H1 (cell line): Measurements from ENCODE around the gene LEKR1. TPM values are rescaled to one million over a fixed set of nuclear protein-coding genes. Genes with fewer than 3 reads are reported as not detected.
A peak's percentile ranks its signal among the peaks of the same experiment; 100 is the strongest.

Experiments
- CTCF ChIA-PET: fragments of 300-600 bp; sonication (Branson Sonifier 250); formaldehyde crosslinking; loops from one replicate; lab custom pipeline; 2021; ENCODE audit not compliant: partially characterized antibody; lab: Charles Lee
- POLR2A ChIA-PET: fragments of 300-600 bp; sonication (Branson Sonifier 250); formaldehyde crosslinking; loops from one replicate; lab custom pipeline; 2021; ENCODE audit warnings: inconsistent platforms; ENCODE audit not compliant: partially characterized antibody; lab: Charles Lee
- DNase-seq, 2 experiments: peaks; one replicate each; pipeline versions ENCODE4 v3.0.0 to v3.0.0-alpha.2; 2010 to 2022; ENCODE audit warnings: low spot score in 2 of 2, low read depth in 1 of 2, mixed read lengths in 1 of 2
- FAIRE-seq: peaks from 2 replicates; lab custom pipeline; 2011; peaks lifted over from hg19 to GRCh38; lab: Jason Lieb, UNC
- H2AFZ ChIP-seq: 2 replicates; pipeline ENCODE4 v1.8.1; 2012; ENCODE audit warnings: low read length, inconsistent platforms
- H2AK5ac ChIP-seq: 2 replicates; pipeline ENCODE4 v1.6.1; 2013; ENCODE audit warnings: low read depth, low read length
- H2BK120ac ChIP-seq: replicated peaks from 2 replicates; pipeline ENCODE3; 2013; ENCODE audit warnings: low read depth, low read length, inconsistent platforms
- H2BK12ac ChIP-seq: 2 replicates; pipeline ENCODE4 v1.6.1; 2013; ENCODE audit warnings: low read depth, low read length
- H2BK15ac ChIP-seq: 2 replicates; pipeline ENCODE4 v1.6.1; 2013; ENCODE audit warnings: low read length
- H2BK20ac ChIP-seq: 2 replicates; pipeline ENCODE4 v1.6.1; 2013; ENCODE audit warnings: low read length
- H2BK5ac ChIP-seq: 2 replicates; pipeline ENCODE4 v1.6.1; 2013; ENCODE audit warnings: low read depth, low read length
- H3K14ac ChIP-seq: 2 replicates; pipeline ENCODE4 v1.6.1; 2013; ENCODE audit warnings: inconsistent platforms; ENCODE audit not compliant: insufficient read length
- H3K18ac ChIP-seq: 2 replicates; pipeline ENCODE4 v1.6.1; 2013; ENCODE audit warnings: low read length; ENCODE audit errors: extremely low read depth
- H3K23ac ChIP-seq: 2 replicates; pipeline ENCODE4 v1.6.1; 2013; ENCODE audit warnings: inconsistent platforms; ENCODE audit not compliant: insufficient read length
- H3K23me2 ChIP-seq: 2 replicates; pipeline ENCODE4 v1.6.1; 2013; ENCODE audit warnings: low read depth, low read length
- H3K27ac ChIP-seq: 2 replicates; pipeline ENCODE4 v1.6.1; 2011; ENCODE audit warnings: low read depth, low read length, inconsistent platforms
- H3K27me3 ChIP-seq, 4 experiments: replicated peaks in 1 of 4; 1 replicate in 1 of 4; 2 replicates in 3 of 4; pipeline versions ENCODE4 v1.6.1 to v1.8.1; 2011 to 2013; ENCODE audit warnings: low read length in 3 of 4, mild to moderate bottlenecking in 3 of 4, inconsistent platforms in 2 of 4, mixed read lengths in 2 of 4, moderate library complexity in 1 of 4; ENCODE audit not compliant: control insufficient read depth in 3 of 4, insufficient read depth in 3 of 4; ENCODE audit errors: extremely low read depth in 1 of 4
- H3K36me3 ChIP-seq, 4 experiments: 2 replicates each; pipeline versions ENCODE4 v1.6.1 to v1.8.1; 2011 to 2013; ENCODE audit warnings: mild to moderate bottlenecking in 4 of 4, low read length in 3 of 4, moderate library complexity in 2 of 4, control low read depth in 1 of 4, inconsistent platforms in 1 of 4; ENCODE audit not compliant: insufficient read depth in 4 of 4, control insufficient read depth in 2 of 4
- H3K4ac ChIP-seq: replicated peaks from 2 replicates; pipeline ENCODE3; 2013; ENCODE audit warnings: low read length, low read depth, mixed read lengths, inconsistent platforms; ENCODE audit not compliant: insufficient read length
- H3K4me1 ChIP-seq, 4 experiments: replicated peaks in 1 of 4; 1 replicate in 1 of 4; 2 replicates in 3 of 4; pipeline versions ENCODE4 v1.6.1 to v1.8.1; 2011 to 2013; ENCODE audit warnings: low read length in 3 of 4, inconsistent platforms in 2 of 4, mixed read lengths in 1 of 4; ENCODE audit not compliant: insufficient read depth in 4 of 4, control insufficient read depth in 3 of 4
- H3K4me2 ChIP-seq, 2 experiments: 2 replicates each; pipeline versions ENCODE4 v1.6.1 to v1.8.1; 2011 to 2013; ENCODE audit warnings: low read depth in 2 of 2, low read length in 2 of 2, control low read depth in 1 of 2, inconsistent platforms in 1 of 2, mild to moderate bottlenecking in 1 of 2; ENCODE audit not compliant: insufficient read depth in 1 of 2
- H3K4me3 ChIP-seq, 4 experiments: fragments of 200-600, 300-600 bp in 1 of 4; sonication (generic), shearing (Covaris generic), sonication (Bioruptor Twin) in 1 of 4; 2 replicates each; pipeline versions ENCODE4 v1.5.1 to v1.8.1; 2011 to 2016; ENCODE audit warnings: low read length in 4 of 4, low read depth in 3 of 4, control low read depth in 2 of 4, inconsistent platforms in 2 of 4, mild to moderate bottlenecking in 2 of 4, mixed read lengths in 1 of 4, moderate library complexity in 1 of 4; ENCODE audit not compliant: insufficient read depth in 2 of 4; ENCODE audit errors: extremely low read depth in 1 of 4
- H3K56ac ChIP-seq: replicated peaks from 2 replicates; pipeline ENCODE3; 2013; ENCODE audit warnings: low read depth, mild to moderate bottlenecking, mixed read lengths, low read length, inconsistent platforms; ENCODE audit not compliant: insufficient read length
- H3K79me1 ChIP-seq: 2 replicates; pipeline ENCODE4 v1.6.1; 2013; ENCODE audit warnings: low read depth, low read length, control low read depth
- H3K79me2 ChIP-seq, 2 experiments: 2 replicates each; pipeline versions ENCODE4 v1.6.1 to v1.8.1; 2012 to 2013; ENCODE audit warnings: low read length in 2 of 2, mild to moderate bottlenecking in 2 of 2, inconsistent platforms in 1 of 2; ENCODE audit not compliant: insufficient read depth in 2 of 2, control insufficient read depth in 1 of 2
- H3K9ac ChIP-seq, 4 experiments: replicated peaks in 1 of 4; 1 replicate in 1 of 4; 2 replicates in 3 of 4; pipeline versions ENCODE4 v1.6.1 to v1.8.1; 2011 to 2013; ENCODE audit warnings: low read depth in 3 of 4, low read length in 3 of 4, control low read depth in 2 of 4, mild to moderate bottlenecking in 2 of 4, moderate library complexity in 2 of 4, inconsistent platforms in 1 of 4; ENCODE audit errors: extremely low read depth in 1 of 4
- H3K9me3 ChIP-seq, 2 experiments: 2 replicates each; pipeline versions ENCODE4 v1.6.1 to v1.8.1; 2012 to 2013; ENCODE audit warnings: mild to moderate bottlenecking in 2 of 2, moderate library complexity in 2 of 2, control low read depth in 1 of 2, inconsistent platforms in 1 of 2, low read depth in 1 of 2, low read length in 1 of 2, mixed read lengths in 1 of 2; ENCODE audit not compliant: insufficient read depth in 2 of 2
- H4K20me1 ChIP-seq, 2 experiments: replicated peaks in 1 of 2; 2 replicates each; pipeline versions ENCODE3 to v1.8.1; 2011 to 2013; ENCODE audit warnings: inconsistent platforms in 2 of 2, low read length in 2 of 2, mild to moderate bottlenecking in 1 of 2; ENCODE audit not compliant: insufficient read depth in 2 of 2, control insufficient read depth in 1 of 2
- H4K5ac ChIP-seq: 2 replicates; pipeline ENCODE4 v1.6.1; 2013; ENCODE audit warnings: low read length, low read depth, mixed read lengths, inconsistent platforms; ENCODE audit not compliant: insufficient read length
- H4K8ac ChIP-seq: 2 replicates; pipeline ENCODE4 v1.8.0; 2013; ENCODE audit warnings: mild to moderate bottlenecking, moderate library complexity, low read length, inconsistent platforms; ENCODE audit not compliant: insufficient read depth; ENCODE audit errors: extremely low read depth
- H4K91ac ChIP-seq: replicated peaks from 2 replicates; pipeline ENCODE3; 2013; ENCODE audit warnings: low read length, mixed read lengths, inconsistent platforms; ENCODE audit not compliant: insufficient read length
- BRCA1 ChIP-seq: IDR thresholded peaks from 2 replicates; pipeline ENCODE4 v1.6.1; 2012; ENCODE audit warnings: low read depth, low read length, improper control_type of control experiment
- GTF2F1 ChIP-seq: IDR thresholded peaks from 2 replicates; pipeline ENCODE4 v1.6.1; 2012; ENCODE audit warnings: low read depth, low read length, improper control_type of control experiment, borderline replicate concordance
- RFX5 ChIP-seq: IDR thresholded peaks from 2 replicates; pipeline ENCODE4 v1.6.1; 2011; ENCODE audit warnings: low read depth, low read length, improper control_type of control experiment, borderline replicate concordance
- SIN3A ChIP-seq, 2 experiments: IDR thresholded peaks in 1 of 2; conservative IDR thresholded peaks in 1 of 2; 2 replicates each; pipeline ENCODE4 v1.6.1; 2011 to 2012; ENCODE audit warnings: low read length in 2 of 2, improper control_type of control experiment in 1 of 2, low read depth in 1 of 2, mild to moderate bottlenecking in 1 of 2
- SP2 ChIP-seq: IDR thresholded peaks from 2 replicates; pipeline ENCODE4 v1.6.1; 2012; ENCODE audit warnings: mild to moderate bottlenecking, low read length, inconsistent platforms
- TAF7 ChIP-seq: optimal IDR thresholded peaks from 2 replicates; pipeline ENCODE3; 2011; ENCODE audit warnings: low read depth, mild to moderate bottlenecking, inconsistent platforms, low read length, moderate library complexity, borderline replicate concordance
- TBP ChIP-seq: IDR thresholded peaks from 2 replicates; pipeline ENCODE4 v1.6.1; 2011; ENCODE audit warnings: low read depth, low read length, improper control_type of control experiment
- TEAD4 ChIP-seq: IDR thresholded peaks from 2 replicates; pipeline ENCODE4 v1.6.1; 2012; ENCODE audit warnings: low read depth, low read length, inconsistent platforms, mixed read lengths
- WGBS, 2 experiments: shearing (Covaris generic) in 1 of 2; methylation state at CpG; one replicate each; pipeline versions ENCODE4 v1.1.6 to v1.1.7; 2013 to 2015; ENCODE audit warnings: low lambda C conversion rate in 2 of 2, mixed read lengths in 2 of 2, inconsistent platforms in 1 of 2, low coverage in 1 of 2, missing lambda C conversion rate in 1 of 2; ENCODE audit not compliant: insufficient replicate concordance in 2 of 2, insufficient coverage in 1 of 2, insufficient read length in 1 of 2; ENCODE audit errors: extremely low coverage in 1 of 2, missing lambda C conversion rate in 1 of 2; 5-methylcytosine and 5-hydroxymethylcytosine counted together
- polyA plus RNA-seq, 7 experiments: library from polyadenylated mRNA; depleted of rRNA in 3 of 7; stranded (reverse) in 5 of 7; unstranded in 2 of 7; fragments of >200 nt in 5 of 7; fragments of 200-250 nt in 2 of 7; gene quantifications; 1 replicate in 5 of 7; 2 replicates in 1 of 7; 4 replicates in 1 of 7; pipeline versions ENCODE4 v1.2.1 to v1.2.3, GENCODE V29; 2011 to 2013; ENCODE audit warnings: missing spikeins in 2 of 7, mixed read lengths in 2 of 7
- total RNA-seq: library from RNA; stranded (reverse); fragmentation: NEBNext Ultra II Directional; extraction: Animal tissue kit (Norgen Biotek cat#: 25700); gene quantifications from 2 replicates; pipeline ENCODE4 v1.2.1, GENCODE V29; 2021
- TF ChIP-seq, protein P1 (sequence below): IDR thresholded peaks from 2 replicates; pipeline ENCODE4 v1.6.1; 2012; ENCODE audit warnings: inconsistent platforms
- TF ChIP-seq, protein P2 (sequence below): IDR thresholded peaks from 2 replicates; pipeline ENCODE4 v1.6.1; 2012; ENCODE audit warnings: inconsistent platforms

The LEKR1 gene
- total and polyA plus RNA-seq, 2 of the 8 experiments (the other 6 are each of a cell fraction or from before 2014, with no cell fraction given): 0.08 TPM; not detected in 1

DNA sequence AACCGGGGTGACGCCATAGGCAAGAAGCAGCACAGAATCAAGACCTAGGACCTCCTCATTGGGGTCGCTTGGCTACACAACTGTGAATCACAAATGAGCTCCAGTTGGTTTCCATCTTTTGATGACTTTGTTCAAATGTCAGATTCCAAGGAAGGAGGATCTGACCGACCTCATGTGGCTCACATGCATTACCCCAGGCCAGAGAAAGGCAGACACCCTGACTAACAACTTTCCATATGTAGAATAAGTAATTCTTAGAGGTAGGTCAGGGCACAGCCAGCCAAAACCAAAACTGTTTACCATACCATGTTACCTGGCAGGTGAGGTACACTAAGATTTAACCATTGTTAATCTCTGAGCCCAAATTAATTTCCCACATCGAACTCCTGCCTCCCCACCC, 237.3 kb downstream of the LEKR1 start:
- no peak for FAIRE-seq
- peaks cover 5 to 15% (median 9%) of the 10 kb centered on the region in 4 experiments for H3K4me1 ChIP-seq
- DNase-seq: no peak
- H2BK12ac ChIP-seq: no peak overlapping the region
- H3K4me3 ChIP-seq: no peak overlapping the region
- 0 out of 2 replicates have a peak overlapping the region, but pooled peaks have one; percentile 13 for H2BK20ac ChIP-seq
- no peak overlapping the region for H4K91ac ChIP-seq
- no peaks in the 10 kb centered on the region for H3K79me2 ChIP-seq
- no peak overlapping the region for H2BK120ac ChIP-seq
- no peak overlapping the region for H3K18ac ChIP-seq
- H4K20me1 ChIP-seq: no peaks in the 10 kb centered on the region
- H3K23me2 ChIP-seq: no peaks in the 10 kb centered on the region
- H2AK5ac ChIP-seq: no peak overlapping the region
- TF ChIP-seq BRCA1: no peak
- TF ChIP-seq, protein P1, sequence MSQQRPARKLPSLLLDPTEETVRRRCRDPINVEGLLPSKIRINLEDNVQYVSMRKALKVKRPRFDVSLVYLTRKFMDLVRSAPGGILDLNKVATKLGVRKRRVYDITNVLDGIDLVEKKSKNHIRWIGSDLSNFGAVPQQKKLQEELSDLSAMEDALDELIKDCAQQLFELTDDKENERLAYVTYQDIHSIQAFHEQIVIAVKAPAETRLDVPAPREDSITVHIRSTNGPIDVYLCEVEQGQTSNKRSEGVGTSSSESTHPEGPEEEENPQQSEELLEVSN: no peak
- TF ChIP-seq, protein P2, sequence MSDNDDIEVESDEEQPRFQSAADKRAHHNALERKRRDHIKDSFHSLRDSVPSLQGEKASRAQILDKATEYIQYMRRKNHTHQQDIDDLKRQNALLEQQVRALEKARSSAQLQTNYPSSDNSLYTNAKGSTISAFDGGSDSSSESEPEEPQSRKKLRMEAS: no peak
- TF ChIP-seq TBP: no peak
- TF ChIP-seq TEAD4: no peak
- no peak for TF ChIP-seq SP2
- TF ChIP-seq TAF7: no peak
- TF ChIP-seq SIN3A (conservative IDR thresholded peaks at IDR 0.05 in 1 of 2, IDR thresholded peaks at IDR 0.05 in 1 of 2; ENCODE audit: low read depth in 1 of 2, low read length in 2 of 2): no peak
- TF ChIP-seq RFX5: no peak
- TF ChIP-seq GTF2F1: no peak
- no peak overlapping the region for H3K4ac ChIP-seq
- H3K4me2 ChIP-seq: no peak overlapping the region
- no peak overlapping the region for H3K14ac ChIP-seq
- 88% methylated on average over 5 of the region's 5 CpGs; no CpG with 5 or more reads in 1 of the 2 experiments for WGBS, 2 experiments
- no peak overlapping the region for H2BK5ac ChIP-seq
- H4K8ac ChIP-seq: no peak overlapping the region
- no peak overlapping the region for H3K9ac ChIP-seq
- peaks cover 0 to 6% (median 3%) of the 10 kb centered on the region in 4 experiments; a peak in 3 of 7 replicates for H3K27me3 ChIP-seq
- H3K36me3 ChIP-seq: no peaks in the 10 kb centered on the region
- no peak overlapping the region for H3K27ac ChIP-seq
- H2AFZ ChIP-seq: no peak overlapping the region
- no peak overlapping the region for H2BK15ac ChIP-seq
- CTCF ChIA-PET: interaction anchor here (1.0 to 2.8 kb wide), 2 partner anchors 13 to 366 kb away, joined by 4 to 9 read pairs; no protein-coding TSS in a partner anchor
- no peak overlapping the region for H3K56ac ChIP-seq
- POLR2A ChIA-PET: no interaction called here
- no peaks in the 10 kb centered on the region for H3K9me3 ChIP-seq
- no peak overlapping the region for H3K23ac ChIP-seq
- H3K79me1 ChIP-seq: no peaks in the 10 kb centered on the region
- no peak overlapping the region for H4K5ac ChIP-seq
